Esophagus squamous epithelium (tissue), 5 donors: ENCODE measurements around the gene UBB. TPM values are rescaled to one million over a fixed set of nuclear protein-coding genes. Genes with fewer than 3 reads are reported as not detected.

ENCODE experiments used
- DNase-seq: peaks from one replicate; lab custom pipeline; 2025; lab: John Stamatoyannopoulos, UW
- H3K27ac ChIP-seq, 4 donors: fragments of 200-600 bp; sonication (generic); one replicate each; pipeline ENCODE4 v1.5.1; 2016 to 2019; ENCODE audit warnings: mild to moderate bottlenecking in 1 of 4
- H3K27me3 ChIP-seq, 4 donors: fragments of 200-600 bp; sonication (generic); 1 replicate in 3 of 4; 2 replicates in 1 of 4; pipeline versions ENCODE4 v1.5.1 to v1.6.0; 2017 to 2021; ENCODE audit warnings: antibody characterized with exemption in 1 of 4
- H3K36me3 ChIP-seq, 3 donors: fragments of 200-600 bp; sonication (generic); one replicate each; pipeline ENCODE4 v1.5.1; 2016 to 2019
- H3K4me1 ChIP-seq, 3 donors: fragments of 200-600 bp; sonication (generic); one replicate each; pipeline ENCODE4 v1.5.1; 2017 to 2019
- H3K4me3 ChIP-seq, 4 donors: fragments of 200-600 bp; sonication (generic); 1 replicate in 3 of 4; 2 replicates in 1 of 4; pipeline ENCODE4 v1.5.1; 2016 to 2019; ENCODE audit warnings: mild to moderate bottlenecking in 2 of 4, moderate library complexity in 1 of 4
- H3K9me3 ChIP-seq, 3 donors: fragments of 200-600 bp; sonication (generic); one replicate each; pipeline ENCODE4 v1.5.1; 2016 to 2019
- CTCF ChIP-seq, 6 experiments: fragments of 450-650 bp in 4 of 6; fragments of 200-600 bp in 2 of 6; sonication (generic) in 2 of 6; IDR thresholded peaks; one replicate each; pipeline ENCODE4 v1.5.1; 2016 to 2019; ENCODE audit warnings: antibody characterized with exemption in 6 of 6, mild to moderate bottlenecking in 4 of 6, moderate library complexity in 4 of 6
- POLR2A ChIP-seq, 4 donors: fragments of 450-650 bp; IDR thresholded peaks; one replicate each; pipeline ENCODE4 v1.6.1; 2017; ENCODE audit warnings: antibody characterized with exemption in 4 of 4, mild to moderate bottlenecking in 4 of 4, moderate library complexity in 3 of 4
- WGBS, 2 donors: methylation state at CpG; one replicate each; pipeline ENCODE4 v1.1.5; 2018; 5-methylcytosine and 5-hydroxymethylcytosine counted together
- intact Hi-C: fragments of 100-400 bp; cut with DNase I; formaldehyde crosslinking; loops from one replicate; pipeline ENCODE4 v1.15.0; 2022
- total RNA-seq, 4 donors: library from RNA; depleted of rRNA; stranded (reverse); fragments of >200 nt; gene quantifications; one replicate each; pipeline ENCODE4 v1.1.0, GENCODE V29; 2016
- donor health status: DM: yes; HTN: yes; CAD: no.

The UBB gene
- 100 to 1,000 TPM; 360 to 590 (median 461) TPM for total RNA-seq

- TF ChIP-seq POLR2A (IDR thresholded peaks at IDR 0.05), result peak in 3 of 4 donors; percentile 96 to 99 (median 98)
- TF ChIP-seq CTCF (IDR thresholded peaks at IDR 0.05), result peak in 1 of 6 experiments; percentile 3
- DNase-seq, result peak; percentile 83
- H3K27me3 ChIP-seq, result no peaks in the 10 kb centered on the region
- no peaks in the 10 kb centered on the region for H3K9me3 ChIP-seq
- WGBS, 2 donors, result 0 to 1% methylated on average over 13 to 42 of the region's 67 CpGs
- H3K36me3 ChIP-seq, result peaks cover 4 to 20% (median 10%) of the 10 kb centered on the region in 3 donors
- peak within 1 kb of the TSS; percentile 54 to 90 (median 79) for H3K4me3 ChIP-seq
- intact Hi-C loops, result no loop called here
- peak within 1 kb of the TSS; percentile 90 to 99 (median 96) for H3K27ac ChIP-seq
- H3K4me1 ChIP-seq, result peaks cover 23 to 69% (median 23%) of the 10 kb centered on the region in 3 donors
Observed at GRCh38 chr17:16380640-16381495, at the start of gene UBB. Gene UBB (plus strand): TSS chr17:16381091. CDS start chr17:16381908, 817 bp downstream.

GRCh38 chr17:16338391-16338790 lies 42.5 kb upstream of the UBB start:
- intact Hi-C loops, result no loop called here
- 93 to 98% methylated on average over 3 of the region's 3 CpGs for WGBS, 2 donors
- no peaks in the 10 kb centered on the region for H3K27me3 ChIP-seq
- TF ChIP-seq POLR2A (IDR thresholded peaks at IDR 0.05), result no peak
- TF ChIP-seq CTCF (IDR thresholded peaks at IDR 0.05), result no peak
- H3K27ac ChIP-seq, result no peak overlapping the region
- peaks cover 0 to 13% (median 0%) of the 10 kb centered on the region in 3 donors for H3K36me3 ChIP-seq
- no peaks in the 10 kb centered on the region for H3K4me1 ChIP-seq
- no peaks in the 10 kb centered on the region for H3K9me3 ChIP-seq
- no peak overlapping the region for H3K4me3 ChIP-seq
- DNase-seq, result no peak

- no peak for TF ChIP-seq CTCF (IDR thresholded peaks at IDR 0.05)
- no peak for TF ChIP-seq POLR2A (IDR thresholded peaks at IDR 0.05)
- 93 to 100% methylated on average over 1 of the region's 1 CpG for whole genome bisulfite sequencing, 2 donors
- H3K27me3 ChIP-seq, result no peaks in the 10 kb centered on the region
- no peak for DNase-seq
- intact Hi-C loops, result no loop called here
- no peak overlapping the region for H3K4me3 ChIP-seq
- H3K9me3 ChIP-seq, result no peaks in the 10 kb centered on the region
- H3K36me3 ChIP-seq, result peaks cover 0 to 23% (median 0%) of the 10 kb centered on the region in 3 donors
- H3K27ac ChIP-seq, result no peak overlapping the region
- no peaks in the 10 kb centered on the region for H3K4me1 ChIP-seq
Observed at GRCh38 chr17:16339402-16339801, 41.5 kb upstream of the UBB start.

- H3K36me3 ChIP-seq, result peaks cover 0 to 26% (median 0%) of the 10 kb centered on the region in 3 donors
- H3K4me1 ChIP-seq, result no peaks in the 10 kb centered on the region
- no peak overlapping the region for H3K27ac ChIP-seq
- no peak for DNase-seq
- no peaks in the 10 kb centered on the region for H3K9me3 ChIP-seq
- no peak overlapping the region for H3K4me3 ChIP-seq
- intact Hi-C loops, result no loop called here
- whole genome bisulfite sequencing, 2 donors, result 57 to 80% methylated on average over 1 of the region's 1 CpG
- TF ChIP-seq POLR2A (IDR thresholded peaks at IDR 0.05) (no peak), CTCF (IDR thresholded peaks at IDR 0.05) (no peak)
- no peaks in the 10 kb centered on the region for H3K27me3 ChIP-seq
Observed at GRCh38 chr17:16339959-16340358, 40.9 kb upstream of the UBB start.

GRCh38 chr17:16342979-16343378 lies 37.9 kb upstream of the UBB start:
- no peak overlapping the region for H3K27ac ChIP-seq
- H3K9me3 ChIP-seq, result no peaks in the 10 kb centered on the region
- H3K27me3 ChIP-seq, result no peaks in the 10 kb centered on the region
- 22 to 79% methylated on average over 2 to 4 of the region's 4 CpGs for WGBS, 2 donors
- TF ChIP-seq CTCF (IDR thresholded peaks at IDR 0.05) (no peak), POLR2A (IDR thresholded peaks at IDR 0.05) (no peak)
- H3K4me1 ChIP-seq, result no peaks in the 10 kb centered on the region
- H3K4me3 ChIP-seq, result no peak overlapping the region
- no peak for DNase-seq
- intact Hi-C loops, result no loop called here
- H3K36me3 ChIP-seq, result peaks cover 0 to 26% (median 0%) of the 10 kb centered on the region in 3 donors
